Subcutaneous abdominal adipose tissue (tissue), 5 donors: ENCODE measurements around the gene CNDP1.

Experiments
- H3K27ac ChIP-seq: one replicate; pipeline ENCODE4 v1.7.0; 2013; ENCODE audit warnings: low read depth, mild to moderate bottlenecking, inconsistent platforms, low read length, moderate library complexity
- H3K27me3 ChIP-seq, 5 donors: one replicate each; pipeline ENCODE4 v1.7.0; 2013; ENCODE audit warnings: low read length in 5 of 5, inconsistent platforms in 1 of 5; ENCODE audit not compliant: control insufficient read depth in 5 of 5, insufficient read depth in 4 of 5
- H3K36me3 ChIP-seq, 5 donors: one replicate each; pipeline ENCODE4 v1.7.0; 2013; ENCODE audit warnings: low read length in 5 of 5; ENCODE audit not compliant: control insufficient read depth in 5 of 5, insufficient read depth in 5 of 5
- H3K4me1 ChIP-seq, 5 donors: one replicate each; pipeline ENCODE4 v1.7.0; 2013; ENCODE audit warnings: low read length in 5 of 5, mild to moderate bottlenecking in 3 of 5, moderate library complexity in 1 of 5; ENCODE audit not compliant: control insufficient read depth in 5 of 5, insufficient read depth in 5 of 5
- H3K4me3 ChIP-seq, 5 donors: one replicate each; pipeline ENCODE4 v1.7.0; 2013; ENCODE audit warnings: low read length in 5 of 5, low read depth in 1 of 5
- H3K9ac ChIP-seq, 5 donors: one replicate each; pipeline ENCODE4 v1.7.0; 2013; ENCODE audit warnings: low read length in 5 of 5, mild to moderate bottlenecking in 4 of 5, moderate library complexity in 3 of 5
- H3K9me3 ChIP-seq, 5 donors: one replicate each; pipeline ENCODE4 v1.7.0; 2013; ENCODE audit warnings: low read length in 5 of 5; ENCODE audit not compliant: control insufficient read depth in 5 of 5
- donor health status: healthy.
- donor health status: healthy.
- donor health status: healthy.
- donor health status: healthy.
- donor health status: healthy.

Gene CNDP1

DNA sequence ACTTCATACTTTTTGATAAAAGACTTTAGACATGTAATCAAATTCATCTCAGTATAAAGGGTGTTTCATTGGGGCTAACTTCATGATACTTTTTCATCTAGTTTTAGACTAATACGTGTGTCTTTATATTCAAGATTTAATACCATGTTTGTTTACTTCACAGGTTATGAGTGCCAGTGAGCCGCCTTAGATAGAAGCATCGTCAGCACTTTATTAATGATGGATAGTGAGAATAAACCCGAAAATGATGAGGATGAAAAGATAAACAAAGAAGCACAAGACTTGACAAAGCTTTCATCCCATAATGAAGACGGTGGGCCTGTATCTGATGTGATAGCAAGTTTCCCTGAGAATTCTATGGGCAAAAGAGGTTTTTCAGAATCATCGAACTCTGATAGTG, 96.5 kb downstream of the CNDP1 start:
- Histone ChIP-seq H3K27me3 (no peaks in the 10 kb centered on the region), H3K4me1 (peaks cover 0 to 9% (median 3%) of the 10 kb centered on the region in 5 donors), H3K4me3 (no peak overlapping the region), H3K36me3 (peaks cover 10 to 30% (median 22%) of the 10 kb centered on the region in 5 donors), H3K9ac (no peak overlapping the region), H3K9me3 (no peaks in the 10 kb centered on the region), H3K27ac (no peak overlapping the region)

DNA sequence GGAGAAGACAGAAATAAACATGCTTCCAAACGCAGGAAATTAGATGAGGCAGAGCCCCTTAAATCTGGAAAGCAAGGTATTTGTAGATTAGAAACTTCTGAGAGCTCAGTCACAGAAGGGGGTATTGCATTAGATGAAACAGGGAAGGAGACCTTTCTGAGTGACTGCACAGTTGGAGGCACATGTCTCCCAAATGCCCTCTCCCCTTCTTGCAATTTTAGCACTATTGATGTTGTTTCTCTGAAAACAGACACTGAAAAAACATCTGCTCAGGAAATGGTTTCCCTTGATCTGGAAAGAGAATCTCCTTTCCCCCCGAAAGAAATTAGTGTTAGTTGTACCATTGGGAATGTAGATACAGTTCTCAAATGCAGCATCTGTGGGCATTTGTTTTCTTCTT, 96.9 kb downstream of the CNDP1 start:
- Histone ChIP-seq H3K27me3 (no peaks in the 10 kb centered on the region), H3K4me1 (peaks cover 0 to 9% (median 3%) of the 10 kb centered on the region in 5 donors), H3K36me3 (peaks cover 10 to 30% (median 22%) of the 10 kb centered on the region in 5 donors), H3K4me3 (no peak overlapping the region), H3K27ac (no peak overlapping the region), H3K9me3 (no peaks in the 10 kb centered on the region), H3K9ac (no peak overlapping the region)

DNA sequence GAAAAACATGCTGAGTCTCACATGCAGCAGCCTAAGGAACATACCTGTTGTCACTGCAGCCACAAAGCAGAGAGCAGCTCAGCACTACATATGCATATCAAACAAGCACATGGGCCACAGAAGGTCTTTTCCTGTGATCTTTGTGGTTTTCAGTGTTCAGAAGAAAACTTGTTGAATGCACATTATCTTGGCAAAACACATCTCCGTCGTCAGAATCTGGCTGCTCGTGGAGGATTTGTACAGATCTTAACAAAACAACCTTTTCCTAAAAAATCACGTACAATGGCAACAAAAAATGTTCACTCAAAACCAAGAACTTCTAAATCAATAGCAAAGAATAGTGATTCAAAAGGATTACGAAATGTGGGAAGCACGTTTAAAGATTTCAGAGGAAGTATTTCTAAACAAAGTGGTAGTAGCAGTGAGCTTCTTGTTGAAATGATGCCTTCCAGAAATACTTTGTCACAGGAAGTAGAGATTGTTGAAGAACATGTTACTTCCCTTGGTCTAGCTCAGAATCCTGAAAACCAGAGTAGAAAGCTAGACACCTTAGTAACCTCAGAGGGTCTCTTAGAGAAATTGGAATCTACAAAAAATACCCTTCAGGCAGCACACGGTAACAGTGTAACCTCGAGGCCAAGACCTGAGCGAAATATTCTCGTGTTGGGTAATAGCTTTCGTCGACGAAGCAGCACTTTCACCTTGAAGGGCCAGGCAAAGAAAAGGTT, 97.5 kb downstream of the CNDP1 start:
- Histone ChIP-seq H3K4me3 (no peak overlapping the region), H3K9me3 (no peaks in the 10 kb centered on the region), H3K27ac (no peak overlapping the region), H3K4me1 (peaks cover 0 to 9% (median 3%) of the 10 kb centered on the region in 5 donors), H3K27me3 (no peaks in the 10 kb centered on the region), H3K36me3 (peaks cover 15 to 30% (median 22%) of the 10 kb centered on the region in 5 donors), H3K9ac (no peak overlapping the region)

DNA sequence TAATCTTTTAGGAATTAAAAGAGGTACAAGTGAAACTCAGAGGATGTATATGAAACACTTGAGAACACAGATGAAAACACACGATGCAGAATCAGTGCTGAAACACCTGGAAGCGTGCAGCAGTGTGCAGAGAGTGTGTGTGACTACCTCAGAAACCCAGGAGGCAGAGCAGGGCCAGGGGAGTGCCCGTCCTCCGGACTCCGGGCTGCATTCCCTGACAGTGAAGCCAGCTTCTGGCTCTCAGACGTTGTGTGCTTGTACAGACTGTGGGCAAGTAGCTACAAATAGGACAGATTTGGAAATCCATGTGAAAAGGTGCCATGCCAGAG, 98.0 kb downstream of the CNDP1 start:
- no peak overlapping the region for H3K4me3 ChIP-seq
- no peak overlapping the region for H3K27ac ChIP-seq
- no peaks in the 10 kb centered on the region for H3K27me3 ChIP-seq
- H3K36me3 ChIP-seq: peaks cover 15 to 30% (median 22%) of the 10 kb centered on the region in 5 donors
- peaks cover 0 to 9% (median 3%) of the 10 kb centered on the region in 5 donors for H3K4me1 ChIP-seq
- no peak overlapping the region for H3K9ac ChIP-seq
- H3K9me3 ChIP-seq: no peaks in the 10 kb centered on the region

DNA sequence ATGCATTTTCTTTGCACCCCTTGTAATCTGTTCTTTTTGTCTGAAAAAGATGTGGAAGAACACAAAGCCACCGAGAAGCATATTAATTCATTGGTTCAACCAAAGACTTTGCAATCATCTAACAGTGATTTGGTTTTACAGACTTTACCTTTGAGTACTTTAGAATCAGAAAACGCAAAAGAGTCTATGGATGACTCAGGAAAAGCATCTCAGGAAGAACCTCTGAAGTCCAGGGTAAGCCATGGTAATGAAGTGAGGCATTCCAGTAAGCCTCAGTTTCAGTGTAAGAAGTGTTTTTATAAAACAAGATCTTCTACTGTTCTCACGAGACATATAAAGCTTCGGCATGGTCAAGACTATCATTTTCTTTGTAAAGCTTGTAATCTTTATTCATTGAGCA, 98.6 kb downstream of the CNDP1 start:
- no peaks in the 10 kb centered on the region for H3K27me3 ChIP-seq
- H3K4me3 ChIP-seq: no peak overlapping the region
- no peaks in the 10 kb centered on the region for H3K9me3 ChIP-seq
- peak overlapping the region in 1 of 5 donors; percentile 2 for H3K9ac ChIP-seq
- no peak overlapping the region for H3K27ac ChIP-seq
- H3K36me3 ChIP-seq: peaks cover 15 to 30% (median 22%) of the 10 kb centered on the region in 5 donors
- H3K4me1 ChIP-seq: peaks cover 0 to 9% (median 3%) of the 10 kb centered on the region in 5 donors

- Histone ChIP-seq H3K27ac (no peak overlapping the region), H3K4me1 (peaks cover 0 to 9% (median 3%) of the 10 kb centered on the region in 5 donors), H3K36me3 (peaks cover 15 to 34% (median 22%) of the 10 kb centered on the region in 5 donors), H3K4me3 (no peak overlapping the region), H3K9me3 (no peaks in the 10 kb centered on the region), H3K27me3 (no peaks in the 10 kb centered on the region), H3K9ac (no peak overlapping the region)
Observed at GRCh38 chr18:74633652-74634352, 99.5 kb downstream of the CNDP1 start.

DNA sequence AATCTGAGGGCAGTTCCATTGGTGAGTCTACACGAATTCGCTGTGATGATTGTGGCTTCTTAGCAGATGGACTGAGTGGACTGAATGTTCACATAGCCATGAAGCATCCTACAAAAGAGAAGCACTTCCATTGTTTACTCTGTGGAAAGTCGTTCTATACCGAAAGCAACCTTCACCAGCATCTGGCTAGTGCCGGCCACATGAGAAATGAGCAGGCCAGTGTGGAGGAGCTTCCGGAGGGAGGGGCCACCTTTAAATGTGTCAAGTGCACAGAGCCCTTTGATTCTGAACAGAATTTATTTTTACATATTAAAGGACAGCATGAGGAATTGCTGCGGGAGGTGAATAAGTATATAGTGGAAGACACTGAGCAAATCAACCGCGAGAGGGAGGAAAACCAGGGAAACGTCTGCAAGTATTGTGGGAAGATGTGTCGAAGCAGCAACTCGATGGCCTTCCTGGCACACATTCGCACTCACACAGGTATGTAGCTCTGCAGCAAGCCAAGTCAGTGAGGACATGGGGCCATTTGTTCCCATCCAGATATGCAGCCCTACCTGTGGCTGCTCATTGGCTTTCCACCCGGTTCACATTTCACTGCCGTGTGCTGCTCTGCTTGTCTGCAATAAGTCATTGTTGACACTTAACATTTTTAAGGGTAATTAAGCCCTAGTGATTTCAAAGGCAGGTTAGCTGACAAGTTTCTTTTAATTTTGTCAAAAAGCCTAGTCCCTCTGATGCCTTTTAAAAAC, 101.1 kb downstream of the CNDP1 start:
- H3K9me3 ChIP-seq: no peaks in the 10 kb centered on the region
- no peak overlapping the region for H3K4me3 ChIP-seq
- no peaks in the 10 kb centered on the region for H3K27me3 ChIP-seq
- peaks cover 15 to 34% (median 22%) of the 10 kb centered on the region in 5 donors for H3K36me3 ChIP-seq
- no peak overlapping the region for H3K27ac ChIP-seq
- H3K9ac ChIP-seq: no peak overlapping the region
- peaks cover 0 to 9% (median 3%) of the 10 kb centered on the region in 5 donors for H3K4me1 ChIP-seq
